ENCODE measurements around the gene SERTM1.

DNA sequence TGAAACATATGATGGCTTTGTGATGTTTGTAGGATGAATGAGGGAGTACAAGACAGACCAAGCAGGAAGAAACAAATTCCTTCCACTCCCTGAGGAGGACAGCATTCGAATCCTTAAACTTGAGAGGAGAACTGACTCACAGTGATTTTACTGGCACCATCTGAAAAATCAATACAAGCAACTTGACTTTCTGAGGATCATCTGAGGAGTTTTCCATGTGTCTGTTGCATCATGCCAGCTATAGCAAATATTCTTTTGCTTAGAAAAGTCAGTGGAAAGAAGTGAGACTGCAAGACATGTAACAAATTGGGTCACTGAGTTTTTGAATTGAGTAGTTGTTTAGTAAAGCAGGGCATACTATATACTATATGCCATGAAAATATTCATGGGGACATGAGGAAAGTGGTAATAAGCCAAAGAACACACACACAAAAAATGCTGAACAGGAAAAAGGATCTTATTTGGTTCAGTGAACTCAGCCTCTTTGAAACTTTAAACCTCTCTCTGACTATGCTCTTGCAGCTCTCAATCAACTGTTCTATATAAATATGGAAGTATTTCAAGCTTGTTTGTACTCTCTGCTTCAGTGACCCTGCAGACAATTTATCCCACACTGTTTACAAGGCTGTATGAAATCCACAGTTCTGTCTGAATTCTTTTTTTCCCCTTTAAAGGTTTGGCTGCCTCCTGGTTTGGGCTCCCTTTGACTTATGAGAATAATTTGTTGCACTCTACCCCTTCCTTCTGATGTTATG, 35.5 kb downstream of the SERTM1 start:
- TF ChIP-seq EZH2 (IDR thresholded peaks at IDR 0.05; ENCODE audit: borderline replicate concordance, low read length): no peak
- TF ChIP-seq, protein P1, sequence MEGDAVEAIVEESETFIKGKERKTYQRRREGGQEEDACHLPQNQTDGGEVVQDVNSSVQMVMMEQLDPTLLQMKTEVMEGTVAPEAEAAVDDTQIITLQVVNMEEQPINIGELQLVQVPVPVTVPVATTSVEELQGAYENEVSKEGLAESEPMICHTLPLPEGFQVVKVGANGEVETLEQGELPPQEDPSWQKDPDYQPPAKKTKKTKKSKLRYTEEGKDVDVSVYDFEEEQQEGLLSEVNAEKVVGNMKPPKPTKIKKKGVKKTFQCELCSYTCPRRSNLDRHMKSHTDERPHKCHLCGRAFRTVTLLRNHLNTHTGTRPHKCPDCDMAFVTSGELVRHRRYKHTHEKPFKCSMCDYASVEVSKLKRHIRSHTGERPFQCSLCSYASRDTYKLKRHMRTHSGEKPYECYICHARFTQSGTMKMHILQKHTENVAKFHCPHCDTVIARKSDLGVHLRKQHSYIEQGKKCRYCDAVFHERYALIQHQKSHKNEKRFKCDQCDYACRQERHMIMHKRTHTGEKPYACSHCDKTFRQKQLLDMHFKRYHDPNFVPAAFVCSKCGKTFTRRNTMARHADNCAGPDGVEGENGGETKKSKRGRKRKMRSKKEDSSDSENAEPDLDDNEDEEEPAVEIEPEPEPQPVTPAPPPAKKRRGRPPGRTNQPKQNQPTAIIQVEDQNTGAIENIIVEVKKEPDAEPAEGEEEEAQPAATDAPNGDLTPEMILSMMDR (IDR thresholded peaks at IDR 0.05; ENCODE audit: low read length): no peak

Measured in OCI-LY1 (cell line).